ENCODE results near the gene VPS33B. TPM values are rescaled to one million over a fixed set of nuclear protein-coding genes. Genes with fewer than 3 reads are reported as not detected.

Gene VPS33B
- total and polyA plus RNA-seq, 4 donors = 1.3 to 8.9 (median 4.5) TPM

- no peak overlapping the region for H3K9ac ChIP-seq (ENCODE audit: low read depth in 1 of 2, low read length in 2 of 2)
- H3K9me3 ChIP-seq (ENCODE audit: control insufficient read depth in 4 of 4, low read length in 3 of 4) = no peaks in the 10 kb centered on the region
- 57% methylated on average over 1 of the region's 1 CpG for WGBS
- H3K4me3 ChIP-seq (ENCODE audit: low read depth in 1 of 3, low read length in 3 of 3) = no peak overlapping the region
- DNase-seq (ENCODE audit: low spot score) = no peak
- H3K36me3 ChIP-seq (ENCODE audit: control insufficient read depth in 4 of 4, insufficient read depth in 3 of 4, low read depth in 1 of 4, low read length in 3 of 4) = no peaks in the 10 kb centered on the region
- no peak overlapping the region for H3K27ac ChIP-seq (ENCODE audit: low read depth in 1 of 2, low read length in 2 of 2)
- H3K4me1 ChIP-seq (ENCODE audit: control insufficient read depth in 4 of 4, insufficient read depth in 4 of 4, low read length in 3 of 4) = peaks cover 0 to 5% (median 0%) of the 10 kb centered on the region in 4 donors
- no peaks in the 10 kb centered on the region for H3K27me3 ChIP-seq (ENCODE audit: control insufficient read depth in 4 of 4, insufficient read depth in 4 of 4, low read length in 3 of 4)
- no peak for TF ChIP-seq NR2F2 (IDR thresholded peaks at IDR 0.05)
- TF ChIP-seq RXRA (IDR thresholded peaks at IDR 0.05) = no peak
- TF ChIP-seq SP1 (IDR thresholded peaks at IDR 0.05) = no peak
- TF ChIP-seq RAD21 (IDR thresholded peaks at IDR 0.05) = no peak
Observed at GRCh38 chr15:91027677-91028076, 5.3 kb upstream of the VPS33B start.

- TF ChIP-seq HNF4G (IDR thresholded peaks at IDR 0.05) = no peak
- TF ChIP-seq ATF3 (IDR thresholded peaks at IDR 0.05) = no peak
- no peak for TF ChIP-seq MAX (IDR thresholded peaks at IDR 0.05)
- TF ChIP-seq NR2F2 (IDR thresholded peaks at IDR 0.05) = no peak
- no peak for TF ChIP-seq TAF1 (conservative IDR thresholded peaks at IDR 0.05)
- no peak for TF ChIP-seq CTCF (IDR thresholded peaks at IDR 0.05; ENCODE audit: low read depth, low read length, missing input control)
- no peak overlapping the region for H3K4me3 ChIP-seq (ENCODE audit: low read depth in 1 of 3, low read length in 3 of 3)
- 91% methylated on average over 7 of the region's 7 CpGs for WGBS
- H3K9me3 ChIP-seq (ENCODE audit: control insufficient read depth in 4 of 4, low read length in 3 of 4) = no peaks in the 10 kb centered on the region
- no peaks in the 10 kb centered on the region for H3K36me3 ChIP-seq (ENCODE audit: control insufficient read depth in 4 of 4, insufficient read depth in 3 of 4, low read depth in 1 of 4, low read length in 3 of 4)
- DNase-seq (ENCODE audit: low spot score) = no peak
- peaks cover 2 to 17% (median 12%) of the 10 kb centered on the region in 4 donors for H3K4me1 ChIP-seq (ENCODE audit: control insufficient read depth in 4 of 4, insufficient read depth in 4 of 4, low read length in 3 of 4)
- no peak overlapping the region for H3K27ac ChIP-seq (ENCODE audit: low read depth in 1 of 2, low read length in 2 of 2)
- no peak overlapping the region for H3K9ac ChIP-seq (ENCODE audit: low read depth in 1 of 2, low read length in 2 of 2)
- no peaks in the 10 kb centered on the region for H3K27me3 ChIP-seq (ENCODE audit: control insufficient read depth in 4 of 4, insufficient read depth in 4 of 4, low read length in 3 of 4)
Observed at GRCh38 chr15:91023720-91024119, 1.3 kb upstream of the VPS33B start.

- peaks cover 2 to 17% (median 12%) of the 10 kb centered on the region in 4 donors for H3K4me1 ChIP-seq (ENCODE audit: control insufficient read depth in 4 of 4, insufficient read depth in 4 of 4, low read length in 3 of 4)
- H3K27ac ChIP-seq (ENCODE audit: low read depth in 1 of 2, low read length in 2 of 2) = peak overlapping the region in 1 of 2 donors; percentile 27
- H3K4me3 ChIP-seq (ENCODE audit: low read depth in 1 of 3, low read length in 3 of 3) = peak overlapping the region; percentile 77 to 100 (median 87)
- TF ChIP-seq GABPA (IDR thresholded peaks at IDR 0.05 in 1 of 2, conservative IDR thresholded peaks at IDR 0.05 in 1 of 2) (peak; percentile 4 to 40), REST (IDR thresholded peaks at IDR 0.05) (no peak), ATF3 (IDR thresholded peaks at IDR 0.05) (peak; percentile 6), ZBTB33 (IDR thresholded peaks at IDR 0.05) (peak; percentile 6)
- no peak for DNase-seq (ENCODE audit: low spot score)
- peak overlapping the region; percentile 64 to 70 for H3K9ac ChIP-seq (ENCODE audit: low read depth in 1 of 2, low read length in 2 of 2)
- H3K9me3 ChIP-seq (ENCODE audit: control insufficient read depth in 4 of 4, low read length in 3 of 4) = no peaks in the 10 kb centered on the region
- no peaks in the 10 kb centered on the region for H3K36me3 ChIP-seq (ENCODE audit: control insufficient read depth in 4 of 4, insufficient read depth in 3 of 4, low read depth in 1 of 4, low read length in 3 of 4)
- H3K27me3 ChIP-seq (ENCODE audit: control insufficient read depth in 4 of 4, insufficient read depth in 4 of 4, low read length in 3 of 4) = no peaks in the 10 kb centered on the region
- WGBS = 48% methylated on average over 1 of the region's 1 CpG
Observed at GRCh38 chr15:91022832-91023129, 387 bp upstream of the VPS33B start.
